GM18519 (cell line): ENCODE measurements around the gene TRABD.

Experiments
- ATAC-seq: cut with Tn5 transposase; IDR thresholded peaks from one replicate; pipeline ENCODE4 v1.9.1; 2021; ENCODE audit warnings: mild to moderate bottlenecking, moderate library complexity; ENCODE audit not compliant: unreplicated experiment, low FRiP score

TRABD gene

DNA sequence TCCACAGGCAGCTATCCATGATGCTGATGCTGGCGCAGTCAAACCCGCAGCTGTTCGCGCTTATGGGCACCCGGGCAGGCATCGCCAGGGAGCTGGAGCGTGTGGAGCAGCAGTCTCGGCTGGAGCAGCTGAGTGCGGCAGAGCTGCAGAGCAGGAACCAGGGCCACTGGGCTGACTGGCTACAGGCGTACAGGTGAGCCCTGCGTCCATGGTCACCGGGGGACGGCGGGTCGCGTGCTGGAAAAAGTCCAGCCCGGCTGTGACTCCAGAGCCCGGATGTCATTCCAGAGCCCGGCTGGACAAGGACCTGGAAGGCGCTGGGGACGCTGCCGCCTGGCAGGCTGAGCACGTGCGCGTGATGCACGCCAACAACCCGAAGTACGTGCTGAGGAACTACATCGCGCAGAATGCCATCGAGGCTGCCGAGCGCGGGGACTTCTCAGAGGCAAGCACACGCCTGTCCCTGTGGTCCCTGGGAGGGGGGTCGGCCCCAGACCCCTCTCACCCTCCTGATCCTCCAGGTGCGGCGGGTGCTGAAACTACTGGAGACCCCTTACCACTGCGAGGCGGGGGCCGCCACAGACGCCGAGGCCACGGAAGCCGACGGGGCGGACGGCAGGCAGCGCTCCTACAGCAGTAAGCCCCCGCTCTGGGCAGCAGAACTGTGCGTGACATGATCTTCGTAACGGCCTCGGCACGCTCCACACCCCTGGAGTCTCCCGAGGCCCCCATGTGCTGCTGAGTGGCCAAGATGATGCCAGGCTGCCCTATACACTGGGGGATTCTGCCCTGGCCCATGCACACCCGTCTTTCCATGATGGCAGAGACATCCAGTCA, 31.2 kb downstream of the TRABD start:
- no peak for ATAC-seq

- ATAC-seq: no peak
Measured at GRCh38 chr22:50217543-50218152, 31.9 kb downstream of the TRABD start.

GRCh38 chr22:50218153-50218995, 32.7 kb downstream of the TRABD start:
- no peak for ATAC-seq

DNA sequence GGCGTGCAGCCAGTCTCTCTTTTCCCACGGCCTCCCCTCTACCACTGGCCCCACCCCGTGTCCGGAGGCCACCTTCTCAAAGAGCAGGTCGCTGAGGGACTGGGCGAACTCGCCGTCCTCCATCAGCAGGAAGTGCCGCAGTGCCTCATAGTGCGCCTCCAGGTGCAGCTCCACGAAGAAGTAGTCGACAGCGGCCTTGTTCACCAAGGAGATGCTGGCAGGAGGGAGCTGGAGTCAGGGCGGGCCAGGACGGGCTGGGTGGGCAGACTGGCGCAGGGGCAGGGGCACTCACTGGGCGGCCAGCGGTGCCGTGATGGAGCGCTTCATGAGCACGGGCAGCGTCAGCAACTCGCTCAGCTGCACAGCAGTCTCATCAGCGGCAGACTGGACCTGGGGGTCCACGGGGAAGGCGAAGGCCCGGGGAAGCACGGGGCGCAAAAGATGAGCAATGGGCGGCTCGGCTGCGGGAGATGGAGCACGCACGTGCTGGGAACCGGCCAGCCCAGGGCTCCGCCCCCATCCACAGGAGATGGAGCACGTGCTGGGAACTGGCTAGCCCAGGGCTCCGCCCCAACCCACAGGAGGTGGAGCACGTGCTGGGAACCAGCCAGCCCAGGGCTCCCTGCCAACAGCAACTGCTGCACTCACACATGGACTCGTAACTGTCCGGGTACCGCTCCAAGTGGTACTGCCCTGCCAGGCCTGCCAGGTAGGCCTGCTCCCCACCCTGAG, 33.4 kb downstream of the TRABD start:
- no peak for ATAC-seq

DNA sequence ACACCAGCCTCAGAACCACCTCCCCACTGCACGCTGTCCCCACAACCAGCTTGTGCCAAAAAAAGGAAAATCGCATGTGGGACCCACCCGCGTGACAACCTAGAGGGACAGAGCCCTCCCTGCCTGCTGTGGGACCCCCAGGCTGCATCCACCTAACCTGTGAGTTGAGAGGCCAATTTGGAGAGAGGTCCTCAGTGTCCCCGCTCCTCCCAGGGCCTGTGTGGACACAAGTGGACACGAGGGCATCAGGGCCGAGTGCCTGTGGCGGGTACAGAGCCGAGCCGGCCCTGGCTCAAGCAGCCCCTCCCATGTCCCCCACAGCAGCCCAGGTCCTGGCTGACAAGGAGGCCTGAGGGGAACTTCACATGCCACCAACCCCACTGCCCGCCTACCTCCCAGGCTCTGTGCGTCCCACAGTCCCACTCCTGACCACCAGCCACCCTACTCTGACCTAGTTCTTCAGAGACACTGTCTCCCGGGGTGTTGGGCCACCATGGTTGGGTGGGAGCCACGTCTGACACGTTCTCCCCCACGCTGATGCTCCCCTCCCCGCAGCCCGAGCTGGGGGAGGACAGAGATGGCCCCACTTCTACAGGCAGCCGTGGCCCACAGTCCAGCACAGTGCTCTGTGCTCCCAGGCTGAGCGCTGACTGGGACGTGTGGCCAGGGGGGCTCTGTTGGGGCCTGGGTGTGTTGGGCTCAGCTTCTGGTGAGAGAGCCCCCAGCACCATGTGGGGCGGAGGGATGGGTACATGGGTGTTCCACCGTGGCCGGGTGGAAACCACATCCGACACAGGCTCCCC, 34.3 kb downstream of the TRABD start:
- ATAC-seq: no peak

DNA sequence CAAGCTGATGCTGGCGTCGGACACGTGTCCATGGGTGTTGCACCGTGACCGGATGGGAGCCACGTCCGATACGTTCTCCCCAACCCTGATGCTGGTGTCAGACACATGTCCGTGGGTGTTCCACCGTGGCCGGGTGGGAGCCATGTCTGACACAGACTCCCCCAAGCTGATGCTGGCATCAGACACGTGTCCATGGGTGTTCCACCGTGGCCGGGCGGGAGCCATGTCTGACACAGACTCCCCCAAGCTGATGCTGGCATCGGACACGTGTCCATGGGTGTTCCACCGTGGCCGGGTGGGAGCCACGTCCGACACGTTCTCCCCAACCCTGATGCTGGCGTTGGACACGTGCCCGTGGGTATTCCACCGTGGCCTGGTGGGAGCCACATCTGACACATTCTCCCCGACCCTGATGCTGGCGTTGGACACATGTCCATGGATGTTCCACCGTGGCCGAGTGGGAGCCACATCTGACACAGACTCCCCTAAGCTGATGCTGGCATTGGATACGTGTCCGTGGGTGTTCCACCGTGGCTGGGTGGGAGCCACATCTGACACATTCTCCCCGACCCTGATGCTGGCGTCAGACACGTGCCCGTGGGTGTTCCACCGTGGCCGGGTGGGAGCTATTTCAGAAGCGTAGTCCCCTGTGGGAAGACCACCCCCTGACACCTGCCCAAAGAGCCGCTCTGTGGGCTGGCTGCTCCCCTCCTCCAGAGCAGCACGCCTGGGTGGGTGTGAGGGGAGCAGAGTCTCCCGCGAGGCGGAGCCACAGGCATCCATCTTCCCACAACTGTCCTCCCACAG, 35.1 kb downstream of the TRABD start:
- no peak for ATAC-seq

DNA sequence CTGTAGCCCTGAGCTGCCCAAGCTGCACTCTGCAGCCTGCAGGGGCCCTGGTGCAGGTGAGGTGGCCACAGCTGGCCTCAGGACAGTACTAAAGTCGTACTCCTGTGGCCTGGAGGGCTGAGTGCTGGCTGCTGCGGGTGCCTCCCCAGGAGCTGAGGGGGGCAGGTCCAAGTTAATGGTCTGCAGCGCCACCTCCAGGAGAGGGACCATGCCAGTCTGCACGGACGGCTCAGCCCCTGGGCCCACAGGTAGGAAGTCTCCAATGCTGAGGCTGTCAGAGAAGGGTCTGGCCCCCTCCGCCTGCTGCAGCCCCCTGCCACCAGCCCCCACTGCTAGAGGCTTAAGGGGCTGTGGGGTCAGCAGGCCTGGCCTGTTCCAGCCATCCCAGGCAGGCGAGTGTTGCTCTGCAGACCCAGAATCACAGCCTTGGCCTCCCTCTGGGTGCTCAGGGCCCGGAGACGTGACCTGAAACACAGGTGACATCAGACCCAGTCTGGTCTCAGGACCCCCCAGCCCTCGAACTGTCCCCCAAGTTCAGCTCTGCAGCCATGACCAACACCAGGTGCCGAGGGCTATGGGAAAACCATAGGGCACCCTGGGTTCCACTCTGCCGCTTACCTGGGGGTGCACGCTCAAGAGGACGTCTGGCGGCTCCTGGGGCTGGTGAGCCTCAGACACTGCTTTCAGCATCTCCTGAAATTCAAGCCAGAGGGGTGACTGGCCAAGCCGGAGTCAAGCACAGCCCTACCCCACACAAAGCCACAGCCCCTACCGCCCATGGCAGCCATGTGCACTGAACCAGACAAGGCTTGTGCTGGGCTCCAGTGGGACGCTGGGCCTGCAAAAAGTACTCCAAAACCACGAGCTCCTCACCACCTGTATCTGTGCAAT, 35.9 kb downstream of the TRABD start:
- ATAC-seq: no peak

GRCh38 chr22:50222508-50222907, 36.8 kb downstream of the TRABD start:
- ATAC-seq: no peak

DNA sequence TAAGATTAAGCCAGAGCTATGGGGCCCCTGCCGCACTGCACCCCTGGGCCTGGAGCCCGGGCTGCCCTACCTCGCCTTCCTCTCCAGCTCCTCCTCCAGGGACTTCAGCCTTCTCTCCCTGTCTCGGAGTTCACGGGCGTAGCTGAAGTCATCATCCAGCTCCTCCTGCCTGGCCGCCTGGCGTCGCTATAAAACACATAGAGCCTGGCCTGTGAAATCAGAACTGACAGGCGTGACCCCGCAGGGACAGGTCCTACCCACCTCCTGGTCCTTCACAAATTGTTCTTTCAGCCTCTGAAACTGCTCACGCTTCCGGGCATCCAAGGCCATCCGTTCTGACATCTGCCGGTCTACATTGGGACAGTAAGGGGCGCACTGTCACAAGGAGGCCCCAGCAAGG, 38.4 kb downstream of the TRABD start:
- ATAC-seq: no peak

GRCh38 chr22:50225200-50225969, 39.7 kb downstream of the TRABD start:
- ATAC-seq: no peak

- no peak for ATAC-seq
Measured at GRCh38 chr22:50226063-50226874, 40.6 kb downstream of the TRABD start.

- no peak for ATAC-seq
Measured at GRCh38 chr22:50226875-50227165, 41.1 kb downstream of the TRABD start.

DNA sequence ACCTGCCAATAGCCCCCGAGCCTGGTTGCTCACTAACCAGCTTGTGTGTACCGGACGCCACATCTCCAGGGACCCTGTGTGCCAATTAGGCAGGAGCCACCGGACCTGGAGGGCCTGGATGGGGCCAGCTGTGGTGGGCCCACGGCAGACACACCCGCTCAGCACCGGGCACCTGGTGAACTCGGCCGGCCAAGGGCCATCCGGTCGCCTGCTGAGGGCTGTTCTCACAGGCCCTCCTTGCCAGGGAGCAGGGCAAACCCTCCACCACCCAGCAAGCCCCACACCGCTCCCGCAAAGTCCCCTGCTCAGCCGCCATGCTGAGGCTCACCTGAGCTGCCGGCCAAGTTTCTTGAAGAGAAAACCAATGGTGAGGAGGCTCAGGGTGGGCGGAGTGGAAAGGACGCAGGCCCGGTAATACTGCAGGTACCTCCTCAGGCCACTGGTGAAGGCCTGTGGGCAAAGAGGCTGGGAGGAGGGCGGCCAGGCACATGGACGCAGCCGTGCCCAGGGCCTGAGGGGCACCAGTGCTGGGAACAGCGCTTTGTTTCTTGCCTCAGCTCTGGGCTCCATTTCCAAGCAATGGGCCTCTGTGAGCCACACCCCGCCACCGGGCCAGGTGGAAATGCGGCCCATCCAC, 42.0 kb downstream of the TRABD start:
- no peak for ATAC-seq

- no peak for ATAC-seq
Measured at GRCh38 chr22:50228366-50228765, 42.7 kb downstream of the TRABD start.

GRCh38 chr22:50229370-50229769, 43.7 kb downstream of the TRABD start:
- no peak for ATAC-seq

GRCh38 chr22:50232481-50233151, 46.9 kb downstream of the TRABD start:
- ATAC-seq: no peak
